Ishikawa (cell line): Measurements from ENCODE around the gene RORC.

ENCODE experiments used
- CEBPB ChIP-seq: IDR thresholded peaks from 2 replicates; pipeline ENCODE4 v1.6.1; 2012
- CREB1 ChIP-seq: IDR thresholded peaks from 2 replicates; pipeline ENCODE4 v1.6.1; 2012; ENCODE audit warnings: low read depth
- EGR1 ChIP-seq: IDR thresholded peaks from 2 replicates; pipeline ENCODE4 v1.6.1; 2012
- EP300 ChIP-seq: IDR thresholded peaks from 2 replicates; pipeline ENCODE4 v1.6.1; 2012; ENCODE audit warnings: borderline replicate concordance
- FOXM1 ChIP-seq: IDR thresholded peaks from 2 replicates; pipeline ENCODE4 v1.6.1; 2012; ENCODE audit warnings: low read depth, borderline replicate concordance
- MAX ChIP-seq: IDR thresholded peaks from 2 replicates; pipeline ENCODE4 v1.6.1; 2012
- NFIC ChIP-seq: IDR thresholded peaks from 2 replicates; pipeline ENCODE4 v1.6.1; 2012
- RAD21 ChIP-seq: IDR thresholded peaks from 2 replicates; pipeline ENCODE4 v1.6.1; 2012; ENCODE audit warnings: low read depth
- REST ChIP-seq: IDR thresholded peaks from 2 replicates; pipeline ENCODE4 v1.6.1; 2012; ENCODE audit warnings: low read depth, mild to moderate bottlenecking
- TAF1 ChIP-seq: IDR thresholded peaks from 2 replicates; pipeline ENCODE4 v1.6.1; 2012; ENCODE audit warnings: low read depth, mild to moderate bottlenecking
- TCF12 ChIP-seq: IDR thresholded peaks from 2 replicates; pipeline ENCODE4 v1.6.1; 2012; ENCODE audit warnings: low read depth
- TEAD4 ChIP-seq: IDR thresholded peaks from 2 replicates; pipeline ENCODE4 v1.6.1; 2012
- YY1 ChIP-seq: IDR thresholded peaks from 2 replicates; pipeline ENCODE4 v1.6.1; 2012; ENCODE audit warnings: low read depth
- ZBTB7A ChIP-seq: IDR thresholded peaks from 2 replicates; pipeline ENCODE4 v1.6.1; 2012; ENCODE audit warnings: low read depth

- TF ChIP-seq RAD21 (no peak), TCF12 (no peak; the same call in 1 of the 2 replicates), REST (no peak), CREB1 (no peak), EGR1 (peak; percentile 27; the same call in 1 of the 2 replicates), CEBPB (no peak), EP300 (no peak), ZBTB7A (no peak), TAF1 (peak; percentile 92), MAX (peak; percentile 59; the same call in 1 of the 2 replicates), YY1 (peak; percentile 96), TEAD4 (peak; percentile 27; the same call in 1 of the 2 replicates), FOXM1 (no peak), NFIC (peak; percentile 9; the same call in 1 of the 2 replicates)
Measured at GRCh38 chr1:151762941-151763921, 68.4 kb downstream of the RORC start, which contains the start of gene MRPL9.
